HG02642 (cell line): Measurements from ENCODE around the gene RUNX3.

Source experiments
- ATAC-seq: cut with Tn5 transposase; IDR thresholded peaks from one replicate; pipeline ENCODE4 v1.9.1; 2021; ENCODE audit warnings: mild to moderate bottlenecking; ENCODE audit not compliant: unreplicated experiment, poor library complexity

The RUNX3 gene

GRCh38 chr1:24931468-24932231, 1.6 kb upstream of the RUNX3 start:
- no peak for ATAC-seq

- no peak for ATAC-seq
Observed at GRCh38 chr1:24931146-24931467, 1.0 kb upstream of the RUNX3 start.

- peak; percentile 25 for ATAC-seq
Observed at GRCh38 chr1:24929398-24930259, 447 bp downstream of the RUNX3 start.

DNA sequence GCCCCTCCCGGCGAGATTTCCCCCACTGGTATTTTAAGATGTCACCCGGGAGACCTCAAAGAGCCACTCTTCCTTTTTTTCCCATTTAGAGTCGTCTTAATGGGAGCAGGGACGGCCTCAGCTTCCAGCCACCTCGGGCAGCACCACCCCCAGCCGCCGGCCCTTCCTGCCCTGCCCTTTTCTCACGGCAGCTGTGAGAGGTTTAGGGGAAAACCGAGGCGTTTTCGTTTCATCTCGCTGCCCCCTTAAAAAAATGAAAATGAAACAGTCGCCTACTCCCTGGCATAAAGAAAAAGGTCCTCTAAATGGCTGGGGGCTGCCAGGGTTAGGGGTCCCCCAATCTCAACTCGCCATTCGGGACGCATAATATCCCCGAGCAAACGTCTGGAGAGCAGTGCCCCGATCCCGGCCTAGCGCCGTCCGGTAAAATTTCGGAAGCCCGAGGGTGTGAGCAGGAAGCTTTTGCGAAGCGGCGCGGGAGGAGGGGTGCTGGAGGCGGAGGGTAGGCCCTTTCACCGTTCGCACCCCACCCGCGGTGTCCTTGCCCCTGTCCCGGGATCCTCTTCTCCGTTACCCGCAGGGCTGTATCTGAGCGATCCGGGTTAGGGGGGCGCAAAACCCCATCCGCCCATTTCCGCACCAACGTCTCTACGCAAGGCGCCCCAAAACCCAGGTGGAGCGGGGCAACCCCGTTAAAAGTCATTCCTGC, 1.2 kb downstream of the RUNX3 start:
- ATAC-seq, result no peak

- ATAC-seq, result no peak
Observed at GRCh38 chr1:24927988-24928688, 1.9 kb downstream of the RUNX3 start.

DNA sequence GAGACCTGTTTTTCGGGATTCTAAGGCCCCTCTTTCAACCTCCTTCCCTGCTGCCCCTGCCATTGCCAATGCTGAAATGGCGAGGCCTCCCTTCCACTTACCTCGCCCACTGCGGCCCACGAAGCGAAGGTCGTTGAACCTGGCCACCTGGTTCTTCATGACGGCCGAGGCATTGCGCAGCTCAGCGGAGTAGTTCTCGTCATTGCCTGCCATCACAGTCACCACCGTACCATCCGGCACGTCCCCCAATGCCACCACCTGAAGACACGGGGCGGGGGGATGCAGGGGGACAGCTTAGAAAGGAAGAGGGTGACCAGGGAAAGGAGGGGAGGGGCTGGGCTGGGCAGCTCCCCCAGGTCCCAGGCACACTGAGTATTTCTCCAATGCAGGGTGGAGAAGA, 2.6 kb downstream of the RUNX3 start:
- no peak for ATAC-seq

DNA sequence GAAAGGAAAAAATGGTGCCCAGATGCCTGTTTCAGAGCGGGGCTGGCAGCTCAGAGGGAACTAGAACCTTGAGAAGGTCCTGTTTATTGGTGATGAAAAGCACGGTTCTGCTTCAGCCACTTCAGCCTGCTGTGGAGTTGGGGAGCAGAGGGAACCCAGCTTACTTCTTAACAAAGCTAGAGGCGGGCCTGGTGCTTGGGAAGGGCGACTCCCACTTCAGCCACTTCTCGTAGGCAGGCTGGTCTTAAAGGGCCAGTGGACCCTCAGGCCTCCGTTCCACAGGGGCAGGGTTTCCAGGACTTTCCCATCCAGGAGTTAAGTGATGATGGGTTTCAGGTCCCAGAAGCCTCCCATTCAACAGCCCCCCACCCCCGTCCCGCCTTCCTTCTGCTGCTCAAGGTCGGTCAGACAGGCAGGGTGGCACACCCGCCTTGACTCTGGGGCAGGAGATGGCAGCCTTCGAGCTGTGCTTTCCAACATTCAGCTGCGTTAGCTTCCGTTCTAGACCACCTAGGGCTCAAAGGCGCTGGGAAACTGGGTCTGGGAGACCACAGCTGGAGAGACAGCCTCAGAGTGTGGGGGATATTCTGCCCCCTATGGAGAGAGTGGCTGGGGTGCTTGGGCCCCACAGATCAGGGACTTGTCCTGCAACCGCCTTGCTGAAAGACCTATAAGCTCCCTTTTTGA, 3.4 kb downstream of the RUNX3 start:
- no peak for ATAC-seq

- ATAC-seq, result no peak
Observed at GRCh38 chr1:24925963-24926362, 4.1 kb downstream of the RUNX3 start.

DNA sequence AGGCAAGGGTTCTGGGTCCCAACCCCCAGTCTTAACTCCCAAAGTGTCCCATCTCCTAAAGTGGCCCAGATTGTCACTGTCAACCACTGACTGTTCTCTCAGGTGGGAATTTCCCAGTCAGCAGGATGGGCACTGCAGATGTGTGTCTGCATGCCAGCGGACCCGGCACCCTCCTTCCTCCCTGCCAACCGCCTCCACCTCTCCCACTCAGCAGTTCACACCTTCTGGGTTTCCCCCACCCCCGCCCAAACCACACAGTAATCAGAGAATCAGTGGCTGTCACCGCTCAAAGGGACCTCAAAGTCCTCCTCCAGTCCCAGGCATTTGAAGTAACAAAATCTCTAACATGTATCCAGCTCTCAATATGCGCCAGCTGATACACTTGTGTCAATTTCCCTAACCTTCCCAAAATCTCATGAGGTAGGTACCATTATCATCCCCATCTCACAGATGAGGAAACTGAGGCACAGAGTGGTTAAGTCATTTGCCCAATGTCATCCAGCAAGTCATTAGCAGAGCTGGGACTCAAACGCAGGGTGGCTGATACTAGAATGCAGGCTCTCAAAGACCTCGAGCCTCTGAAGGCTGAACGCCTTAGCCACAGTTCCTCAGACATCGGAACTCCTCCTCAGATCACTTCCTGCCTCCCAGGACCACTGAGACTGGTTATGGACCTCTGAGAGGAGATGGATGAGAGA, 4.8 kb downstream of the RUNX3 start:
- no peak for ATAC-seq

DNA sequence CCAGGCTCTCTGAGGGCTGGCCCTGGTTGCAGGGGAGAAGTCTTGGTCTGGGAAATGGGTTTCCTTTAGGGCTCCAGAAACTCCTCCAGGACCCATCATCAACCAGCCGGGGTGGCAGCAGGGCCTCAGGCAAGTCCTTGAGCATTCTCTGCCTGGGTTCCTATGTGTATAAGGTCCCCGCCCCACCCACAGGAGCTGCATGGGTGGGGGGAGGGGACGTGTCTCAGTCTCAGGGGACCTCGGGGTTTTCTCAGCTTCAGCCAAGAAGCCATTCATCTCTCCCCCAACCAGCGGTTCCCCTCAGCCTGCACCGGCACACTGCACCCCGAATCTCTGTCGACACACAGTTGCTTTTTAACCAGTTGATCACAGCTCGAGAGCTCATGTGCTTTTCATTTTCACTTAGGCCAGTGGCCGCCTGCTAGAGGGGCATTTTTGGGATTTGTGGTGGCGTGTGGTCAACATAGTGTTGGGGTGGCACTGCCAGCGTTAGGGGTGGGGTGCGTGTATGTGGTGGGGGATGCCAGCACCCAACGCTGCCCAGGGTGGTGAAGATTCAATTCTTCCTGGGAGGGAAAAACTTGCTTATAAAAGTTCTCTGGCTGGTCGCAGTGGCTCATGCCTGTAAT, 6.5 kb downstream of the RUNX3 start:
- ATAC-seq, result no peak

DNA sequence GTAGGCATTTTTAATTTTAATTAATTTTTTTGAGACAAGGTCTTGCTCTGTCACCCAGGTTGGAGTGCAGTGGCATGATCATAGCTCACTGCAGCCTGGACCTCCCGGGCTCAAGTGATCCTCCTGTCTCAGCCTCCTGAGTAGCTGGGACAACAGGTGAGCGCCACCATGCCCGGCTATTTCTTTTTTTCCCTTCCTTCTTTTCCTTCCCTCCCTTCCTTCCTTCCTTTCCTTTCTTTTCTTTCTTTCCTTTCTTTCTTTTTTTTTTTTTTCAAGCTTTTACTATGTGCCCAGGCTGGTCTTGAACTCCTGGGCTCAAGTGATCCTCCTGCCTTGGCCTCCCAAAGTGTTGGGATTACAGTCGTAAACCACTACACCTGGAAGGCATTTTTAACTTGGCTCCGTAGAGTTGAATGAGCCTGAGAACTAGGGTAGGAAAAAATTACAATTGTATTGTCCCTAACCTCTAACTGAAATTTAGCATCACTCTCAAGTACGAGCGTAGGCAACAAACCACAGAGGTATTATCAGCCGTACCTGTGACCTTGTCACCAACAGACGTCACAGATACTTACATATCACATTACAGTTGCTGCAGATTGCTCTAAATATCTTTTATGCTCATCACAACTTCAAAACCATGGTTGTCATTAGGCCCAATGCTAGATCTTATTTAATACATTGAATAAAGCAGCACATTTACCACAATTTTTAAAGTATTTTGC, 8.0 kb downstream of the RUNX3 start:
- ATAC-seq, result no peak

DNA sequence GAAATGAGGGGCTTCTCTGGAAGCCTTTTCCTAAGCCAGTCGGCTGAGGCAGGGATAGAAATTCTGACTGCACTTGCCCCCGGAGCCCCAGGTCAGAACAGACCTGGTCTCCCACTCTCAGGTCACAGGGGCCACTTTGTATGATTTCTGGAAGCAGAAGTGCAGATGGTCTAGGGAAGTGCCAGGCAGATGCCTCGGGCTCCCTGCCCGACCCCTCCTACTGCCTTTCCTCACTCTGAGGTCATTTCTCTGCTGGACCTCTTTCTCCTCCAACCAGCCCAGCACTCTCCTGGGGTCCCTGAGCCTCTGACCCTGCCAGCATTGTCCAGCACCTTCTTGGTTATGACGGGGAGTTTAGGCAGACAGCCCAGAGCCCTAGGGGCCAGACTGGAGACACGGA, 8.7 kb downstream of the RUNX3 start:
- ATAC-seq, result no peak

GRCh38 chr1:24920533-24920925, 9.5 kb downstream of the RUNX3 start:
- ATAC-seq, result no peak

GRCh38 chr1:24919791-24920532, 10.1 kb downstream of the RUNX3 start:
- no peak for ATAC-seq

GRCh38 chr1:24918995-24919605, 11.0 kb downstream of the RUNX3 start:
- ATAC-seq, result no peak

DNA sequence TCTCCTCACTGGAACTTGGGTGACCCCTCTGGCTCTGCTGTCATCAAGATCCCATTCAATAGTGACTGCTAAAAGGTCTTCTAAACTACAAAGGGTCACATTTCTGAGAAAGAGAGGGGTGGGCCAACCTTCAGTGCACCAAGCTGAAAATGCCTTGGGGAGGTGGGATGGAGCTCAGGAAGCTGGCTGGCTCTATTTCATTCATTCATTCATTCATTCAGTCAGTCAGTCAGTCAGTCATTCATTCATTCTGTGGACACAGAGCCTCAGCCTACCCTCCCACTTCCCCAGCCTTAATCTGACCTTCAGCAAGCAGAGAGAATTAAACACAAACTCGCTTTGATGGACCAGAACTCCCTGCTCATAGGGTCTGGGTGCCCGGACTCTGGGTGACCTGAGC, 11.7 kb downstream of the RUNX3 start:
- no peak for ATAC-seq

- no peak for ATAC-seq
Observed at GRCh38 chr1:24917327-24918074, 12.6 kb downstream of the RUNX3 start.
